IPS DF 6.9 (cell line): ENCODE data around the gene ENTPD6.
A peak's percentile ranks its signal among the peaks of the same experiment; 100 is the strongest.

Experiments used
- DNase-seq: peaks from one replicate; pipeline ENCODE4 v3.0.0-alpha.2; 2013; ENCODE audit warnings: low read depth, low spot score
- H3K27ac ChIP-seq: one replicate; pipeline ENCODE4 v1.5.1; 2013; ENCODE audit warnings: low read length, control low read depth
- H3K27me3 ChIP-seq: 2 replicates; pipeline ENCODE4 v1.6.1; 2013; ENCODE audit warnings: mild to moderate bottlenecking, low read length; ENCODE audit not compliant: control insufficient read depth, insufficient read depth
- H3K36me3 ChIP-seq: 2 replicates; pipeline ENCODE4 v1.6.1; 2013; ENCODE audit warnings: low read length; ENCODE audit not compliant: control insufficient read depth, insufficient read depth
- H3K4me1 ChIP-seq: 2 replicates; pipeline ENCODE4 v1.6.1; 2013; ENCODE audit warnings: low read length; ENCODE audit not compliant: control insufficient read depth, insufficient read depth
- H3K4me3 ChIP-seq: 2 replicates; pipeline ENCODE4 v1.5.1; 2013; ENCODE audit warnings: mild to moderate bottlenecking, low read length
- H3K9me3 ChIP-seq: 2 replicates; pipeline ENCODE4 v1.6.1; 2013; ENCODE audit warnings: low read length, inconsistent platforms; ENCODE audit not compliant: control insufficient read depth, insufficient read depth
- WGBS: extraction: QIAGEN DNeasy Blood & Tissue Kit; methylation state at CpG from one replicate; pipeline ENCODE4 v1.1.7; 2013; ENCODE audit warnings: mixed read lengths, missing lambda C conversion rate; ENCODE audit not compliant: insufficient read length, insufficient coverage; 5-methylcytosine and 5-hydroxymethylcytosine counted together

Gene ENTPD6

GRCh38 chr20:25195014-25195961 is at the start of gene ENTPD6:
TSS of gene ENTPD6 (plus strand) at chr20:25195712. CDS start at chr20:25206537, 10,825 bp downstream.
- Histone ChIP-seq H3K36me3 (no peaks in the 10 kb centered on the region), H3K4me3 (peak within 1 kb of the TSS; percentile 55; the same call in 1 of the 2 replicates), H3K27ac (no peak within 1 kb of the TSS), H3K27me3 (no peaks in the 10 kb centered on the region), H3K9me3 (no peaks in the 10 kb centered on the region), H3K4me1 (peaks cover 2% of the 10 kb centered on the region)
- no CpG with 5 or more reads among the region's 75 CpGs for WGBS
- peak; percentile 47 for DNase-seq

DNA sequence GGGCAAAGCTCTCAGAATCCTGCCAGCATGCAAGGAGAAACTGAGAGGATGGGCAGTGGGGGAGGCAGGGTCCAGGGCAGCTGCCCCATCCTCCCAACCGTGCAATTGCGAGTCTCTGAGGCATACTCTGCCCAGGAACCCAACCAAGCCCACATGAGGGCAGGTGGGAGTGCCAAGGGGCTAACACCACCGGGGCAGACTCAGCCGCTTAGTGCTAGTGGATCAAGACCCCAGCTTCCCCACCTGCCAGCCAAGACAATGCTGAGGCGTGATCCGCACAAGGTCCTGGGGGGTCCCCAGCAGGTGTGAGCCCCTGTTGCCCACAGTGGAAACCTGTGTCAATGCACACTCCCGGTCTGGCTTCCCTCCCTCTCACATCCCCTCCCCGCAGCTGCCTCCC is 48.5 kb upstream of the ENTPD6 start:
- DNase-seq = no peak
- Histone ChIP-seq H3K27ac (no peak overlapping the region), H3K27me3 (peaks cover 16% of the 10 kb centered on the region), H3K36me3 (no peaks in the 10 kb centered on the region), H3K4me3 (no peak overlapping the region), H3K9me3 (no peaks in the 10 kb centered on the region), H3K4me1 (no peaks in the 10 kb centered on the region; the same call in 1 of the 2 replicates)
- WGBS = no CpG with 5 or more reads among the region's 8 CpGs

GRCh38 chr20:25147716-25148115 is 47.8 kb upstream of the ENTPD6 start:
- H3K4me1 ChIP-seq = no peaks in the 10 kb centered on the region; the same call in 1 of the 2 replicates
- H3K36me3 ChIP-seq = no peaks in the 10 kb centered on the region
- no peak overlapping the region for H3K27ac ChIP-seq
- no peak for DNase-seq
- no CpG with 5 or more reads among the region's 15 CpGs for WGBS
- no peak overlapping the region for H3K4me3 ChIP-seq
- peaks cover 16% of the 10 kb centered on the region; the same call in 1 of the 2 replicates for H3K27me3 ChIP-seq
- H3K9me3 ChIP-seq = no peaks in the 10 kb centered on the region

DNA sequence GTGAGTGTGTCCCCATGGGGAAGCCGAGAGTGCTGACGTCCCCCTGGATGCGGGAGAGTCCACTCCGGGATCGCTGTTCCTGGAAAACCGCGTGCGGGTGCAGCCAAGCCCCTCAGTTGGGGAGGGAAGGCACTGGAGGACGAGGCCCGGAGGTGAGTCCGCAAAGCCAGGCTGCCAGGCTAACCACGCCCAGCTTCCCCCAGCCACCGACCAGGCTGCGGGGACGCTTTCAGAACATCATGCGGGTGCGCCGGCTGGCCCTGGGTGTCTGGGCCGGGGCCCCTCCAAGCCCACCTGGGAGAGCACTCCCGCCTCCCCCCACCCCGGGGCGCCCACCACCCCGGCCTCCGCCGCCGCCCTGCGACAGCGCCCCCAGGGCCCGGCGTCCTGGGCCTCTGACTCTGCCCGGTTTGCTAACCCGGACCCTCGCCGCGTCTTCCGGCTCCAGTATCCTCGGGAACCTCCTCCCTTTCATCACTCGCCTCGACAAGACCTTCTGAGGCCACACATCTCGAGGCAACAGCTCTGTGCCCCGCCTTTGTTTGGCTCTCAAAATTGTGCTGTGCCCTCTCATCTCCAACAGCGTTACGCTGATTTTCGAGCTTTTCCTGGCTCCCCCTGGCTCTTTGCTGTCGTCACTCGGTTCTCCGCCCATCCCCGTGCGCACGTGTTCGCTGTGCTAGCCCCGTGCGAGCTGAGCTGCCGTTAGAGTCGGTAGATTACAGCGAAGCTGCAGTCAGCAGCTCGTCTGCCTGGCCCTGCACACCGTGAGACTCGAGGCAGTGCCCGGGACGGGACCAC is 47.1 kb upstream of the ENTPD6 start:
- no peak for DNase-seq
- WGBS = no CpG with 5 or more reads among the region's 61 CpGs
- peak overlapping the region; percentile 13; the same call in 1 of the 2 replicates for H3K4me3 ChIP-seq

DNA sequence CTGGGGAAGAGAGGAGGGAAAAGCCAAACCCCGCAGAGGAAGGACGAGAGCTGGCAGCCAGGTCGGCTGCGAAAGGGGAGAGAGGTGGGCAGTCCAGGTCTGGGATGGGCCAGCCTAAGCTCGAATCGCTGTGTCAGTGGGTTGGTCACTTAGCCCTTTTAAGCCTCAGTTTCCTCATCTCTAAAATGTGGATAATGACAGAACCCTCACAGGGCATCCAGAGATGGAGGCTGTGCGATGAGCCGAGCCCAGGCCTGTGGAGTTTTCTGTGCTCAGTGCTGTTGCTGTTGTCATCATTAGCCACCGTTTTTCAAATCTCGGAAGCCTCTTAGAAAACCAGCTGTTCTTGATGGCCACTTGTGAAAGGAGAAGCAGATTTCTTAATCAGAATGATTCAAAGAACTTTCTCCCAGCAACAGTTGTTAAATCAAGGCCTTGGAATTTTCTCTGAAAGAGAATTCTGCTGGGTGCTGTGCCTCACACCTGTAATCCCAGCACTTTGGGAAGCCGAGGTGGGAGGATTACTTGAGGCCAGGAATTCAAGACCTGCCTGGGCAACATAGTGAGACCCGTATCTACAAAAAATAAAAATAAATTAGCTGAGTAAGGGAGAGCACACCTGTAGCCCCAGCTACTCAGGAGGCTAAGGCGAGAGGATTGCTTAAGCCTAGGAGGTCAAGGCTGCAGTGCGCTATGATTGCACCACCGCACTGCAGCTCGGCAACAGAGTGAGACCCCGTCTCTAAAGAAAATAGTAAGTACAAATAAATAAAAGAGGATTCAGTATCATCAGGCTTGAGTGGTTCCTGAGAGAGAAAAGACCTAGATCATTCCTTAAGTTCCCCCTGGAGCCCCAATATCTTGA is 46.3 kb upstream of the ENTPD6 start:
- Histone ChIP-seq H3K36me3 (no peaks in the 10 kb centered on the region), H3K27me3 (peaks cover 16% of the 10 kb centered on the region; the same call in 1 of the 2 replicates), H3K4me1 (no peaks in the 10 kb centered on the region; the same call in 1 of the 2 replicates), H3K27ac (no peak overlapping the region), H3K9me3 (no peaks in the 10 kb centered on the region), H3K4me3 (no peak overlapping the region)
- no CpG with 5 or more reads among the region's 17 CpGs for WGBS
- DNase-seq = no peak

More for the DNA sequence above, 47.1 kb upstream of the ENTPD6 start:
- peaks cover 16% of the 10 kb centered on the region; the same call in 1 of the 2 replicates for H3K27me3 ChIP-seq
- no peaks in the 10 kb centered on the region; the same call in 1 of the 2 replicates for H3K4me1 ChIP-seq
- no peaks in the 10 kb centered on the region for H3K9me3 ChIP-seq
- no peaks in the 10 kb centered on the region for H3K36me3 ChIP-seq
- H3K27ac ChIP-seq = no peak overlapping the region

DNA sequence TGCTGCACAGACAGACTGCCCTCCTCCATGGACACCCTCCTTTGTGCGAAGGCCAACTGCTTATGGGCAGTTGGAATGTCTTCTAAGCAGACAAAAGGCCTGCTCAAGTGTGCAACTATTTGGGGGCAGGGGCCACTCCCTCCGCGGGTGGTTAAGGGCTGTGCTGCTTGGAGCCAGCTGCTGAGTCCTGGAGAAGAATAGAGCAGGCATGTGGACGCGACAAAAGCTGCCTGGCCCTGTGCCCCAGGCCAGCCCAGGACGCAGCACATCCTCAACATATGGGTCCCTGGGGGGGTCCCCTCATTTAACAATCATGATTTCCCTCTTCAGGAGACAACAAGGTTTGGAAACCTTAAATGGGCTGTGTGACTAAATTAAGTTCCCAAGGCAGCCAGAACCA is 45.5 kb upstream of the ENTPD6 start:
- WGBS = no CpG with 5 or more reads among the region's 6 CpGs
- no peaks in the 10 kb centered on the region; the same call in 1 of the 2 replicates for H3K4me1 ChIP-seq

DNA sequence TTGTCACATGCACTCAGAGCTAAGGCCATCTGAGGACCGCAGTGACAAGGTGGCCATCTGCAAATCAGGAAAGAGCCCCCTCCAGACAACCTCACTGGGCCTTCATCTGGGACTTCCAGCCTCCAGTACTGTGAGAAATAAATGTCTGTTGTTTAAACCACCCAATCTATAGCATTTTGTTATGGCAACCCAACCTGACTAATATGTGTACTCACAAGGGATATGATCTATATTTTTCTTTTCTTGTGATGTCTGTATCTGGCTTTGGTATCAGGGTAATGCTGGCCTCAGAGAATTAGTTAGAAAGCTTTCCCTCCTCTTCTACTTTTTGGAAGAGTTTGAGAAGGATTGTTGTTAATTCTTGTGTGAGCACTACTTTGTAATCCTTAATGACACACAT is 37.5 kb upstream of the ENTPD6 start:
- Histone ChIP-seq H3K9me3 (no peaks in the 10 kb centered on the region), H3K4me1 (no peaks in the 10 kb centered on the region), H3K27me3 (no peaks in the 10 kb centered on the region), H3K36me3 (no peaks in the 10 kb centered on the region), H3K4me3 (no peak overlapping the region), H3K27ac (no peak overlapping the region)
- no CpG with 5 or more reads among the region's 1 CpG for WGBS
- DNase-seq = no peak

More for the DNA sequence above, 45.5 kb upstream of the ENTPD6 start:
- Histone ChIP-seq H3K36me3 (no peaks in the 10 kb centered on the region), H3K9me3 (no peaks in the 10 kb centered on the region), H3K4me3 (no peak overlapping the region), H3K27ac (no peak overlapping the region), H3K27me3 (peaks cover 16% of the 10 kb centered on the region; the same call in 1 of the 2 replicates)
- DNase-seq = no peak

DNA sequence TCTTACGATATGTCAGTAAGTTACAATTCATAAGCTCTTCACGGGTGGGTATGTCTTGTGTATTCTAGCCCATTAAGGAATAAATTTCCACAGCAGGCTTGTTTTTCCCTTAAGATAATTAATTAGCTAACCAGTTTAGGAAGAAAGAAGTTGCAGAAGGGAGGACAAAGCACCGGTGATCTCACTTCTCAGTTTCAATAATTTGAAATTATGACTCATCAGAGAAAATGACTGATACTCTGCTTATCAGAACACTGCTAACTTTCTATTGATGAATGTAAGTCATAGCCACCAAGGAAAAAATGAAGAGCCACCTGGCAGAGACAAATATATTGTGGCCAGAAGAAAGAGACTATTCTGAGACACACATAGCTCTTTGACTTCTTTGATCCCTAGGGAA is 35.0 kb upstream of the ENTPD6 start:
- Histone ChIP-seq H3K4me1 (no peaks in the 10 kb centered on the region), H3K36me3 (no peaks in the 10 kb centered on the region), H3K9me3 (no peaks in the 10 kb centered on the region), H3K4me3 (no peak overlapping the region), H3K27ac (no peak overlapping the region), H3K27me3 (no peaks in the 10 kb centered on the region)
- DNase-seq = no peak
- no CpG with 5 or more reads among the region's 3 CpGs for WGBS

DNA sequence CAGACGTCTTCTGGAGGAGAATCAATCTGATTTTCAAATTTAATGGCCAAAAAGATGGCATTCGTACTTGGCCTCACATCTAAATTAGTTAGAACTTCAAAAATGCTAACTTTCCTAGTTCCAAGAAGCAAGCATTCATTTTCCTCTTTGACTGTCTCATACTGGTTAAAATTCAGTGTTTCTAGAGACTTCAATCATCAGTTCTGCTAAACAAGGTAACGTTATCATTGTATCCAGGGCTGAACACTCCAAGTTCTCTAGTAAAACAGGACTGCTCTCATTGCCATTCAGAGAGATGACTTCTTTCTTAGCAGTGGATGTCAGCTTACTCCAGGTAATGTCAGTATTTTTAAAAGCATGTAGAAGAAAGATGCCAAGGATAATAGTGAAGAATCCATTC is 34.6 kb upstream of the ENTPD6 start:
- Histone ChIP-seq H3K4me1 (no peaks in the 10 kb centered on the region), H3K27ac (no peak overlapping the region), H3K9me3 (no peaks in the 10 kb centered on the region), H3K4me3 (no peak overlapping the region), H3K36me3 (no peaks in the 10 kb centered on the region), H3K27me3 (no peaks in the 10 kb centered on the region)
- WGBS = no CpG with 5 or more reads among the region's 3 CpGs
- DNase-seq = no peak
